NAMALWA (cell line): ENCODE data around the gene TAF4.

Source experiments
- DNase-seq: peaks from one replicate; pipeline ENCODE4 v3.0.0-alpha.2; 2015; ENCODE audit warnings: low spot score

TAF4 gene

DNA sequence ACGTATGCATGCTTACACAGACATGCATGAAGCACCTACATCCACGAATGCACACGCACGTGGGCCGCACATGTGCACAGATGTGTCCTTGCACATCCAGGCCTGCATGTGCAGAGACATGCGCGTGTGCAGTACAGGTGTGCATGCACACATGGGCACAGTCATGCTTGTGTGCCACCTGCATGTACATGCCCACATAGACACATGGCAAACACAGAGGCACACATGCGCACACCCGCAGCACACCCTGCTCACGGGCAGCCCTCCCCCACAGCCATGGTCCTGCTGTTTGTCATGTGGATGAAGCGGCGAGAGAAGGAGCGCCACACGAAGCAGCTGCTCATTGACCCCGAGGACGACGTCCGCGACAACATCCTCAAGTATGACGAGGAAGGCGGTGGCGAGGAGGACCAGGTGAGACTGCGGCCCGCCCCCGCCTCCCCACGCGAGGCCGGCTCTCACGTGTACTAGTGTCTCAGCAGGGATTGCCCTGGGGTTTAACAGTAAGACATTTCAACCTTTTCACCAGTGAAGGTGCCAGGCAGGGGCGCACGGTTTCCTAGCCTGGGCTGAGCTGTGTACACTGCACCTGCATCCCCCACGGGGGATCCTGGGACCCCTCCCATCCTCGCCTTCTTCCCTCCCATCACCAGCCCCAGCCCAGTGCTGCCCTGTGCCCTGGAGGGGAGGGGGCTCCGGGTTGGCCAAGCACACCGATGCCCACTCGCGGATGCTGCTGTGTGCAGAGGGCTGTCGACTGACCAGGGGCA, 132.8 kb downstream of the TAF4 start:
- no peak for DNase-seq

- DNase-seq: no peak
These were observed 133.5 kb downstream of the TAF4 start for GRCh38 chr20:61932199-61932592.

DNA sequence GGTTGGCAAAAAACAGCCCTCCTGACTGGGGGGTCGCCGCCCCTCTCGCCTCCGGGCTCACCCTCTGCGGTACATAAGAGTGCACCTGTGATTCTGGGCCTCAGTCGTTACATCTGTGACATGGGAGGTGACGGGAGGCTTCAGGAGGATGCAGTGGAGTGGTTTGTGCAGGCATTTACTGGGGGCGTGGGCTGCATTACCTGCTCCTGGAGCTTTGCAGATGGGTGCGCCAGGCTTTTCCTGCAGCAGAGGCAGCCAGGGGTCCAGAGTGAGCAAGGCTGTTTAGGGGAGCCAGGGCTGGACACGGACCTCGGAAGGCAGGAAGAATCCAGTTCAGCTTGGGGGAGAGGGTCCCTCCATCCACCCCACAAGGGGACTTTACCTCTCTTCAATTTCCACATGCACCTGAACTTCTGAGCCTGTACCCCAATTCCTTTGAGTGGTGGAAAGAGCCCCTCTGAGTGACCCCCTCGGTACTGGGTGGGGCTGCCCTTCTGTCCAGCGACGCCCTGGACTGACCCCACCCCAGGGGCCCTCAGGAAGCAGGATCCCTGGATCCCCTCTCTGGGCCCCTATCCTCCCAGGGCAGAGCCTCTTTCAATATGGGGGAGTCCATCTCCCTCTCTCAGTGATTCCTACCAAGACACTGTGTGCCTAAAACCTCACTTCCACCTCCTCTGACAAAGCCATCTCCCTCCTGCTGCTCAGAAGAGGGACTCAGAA, 134.0 kb downstream of the TAF4 start:
- no peak for DNase-seq

GRCh38 chr20:61930776-61931475, 134.8 kb downstream of the TAF4 start:
- no peak for DNase-seq

GRCh38 chr20:61929971-61930666, 135.6 kb downstream of the TAF4 start:
- no peak for DNase-seq

- no peak for DNase-seq
These were observed 136.1 kb downstream of the TAF4 start for GRCh38 chr20:61929561-61929960.

DNA sequence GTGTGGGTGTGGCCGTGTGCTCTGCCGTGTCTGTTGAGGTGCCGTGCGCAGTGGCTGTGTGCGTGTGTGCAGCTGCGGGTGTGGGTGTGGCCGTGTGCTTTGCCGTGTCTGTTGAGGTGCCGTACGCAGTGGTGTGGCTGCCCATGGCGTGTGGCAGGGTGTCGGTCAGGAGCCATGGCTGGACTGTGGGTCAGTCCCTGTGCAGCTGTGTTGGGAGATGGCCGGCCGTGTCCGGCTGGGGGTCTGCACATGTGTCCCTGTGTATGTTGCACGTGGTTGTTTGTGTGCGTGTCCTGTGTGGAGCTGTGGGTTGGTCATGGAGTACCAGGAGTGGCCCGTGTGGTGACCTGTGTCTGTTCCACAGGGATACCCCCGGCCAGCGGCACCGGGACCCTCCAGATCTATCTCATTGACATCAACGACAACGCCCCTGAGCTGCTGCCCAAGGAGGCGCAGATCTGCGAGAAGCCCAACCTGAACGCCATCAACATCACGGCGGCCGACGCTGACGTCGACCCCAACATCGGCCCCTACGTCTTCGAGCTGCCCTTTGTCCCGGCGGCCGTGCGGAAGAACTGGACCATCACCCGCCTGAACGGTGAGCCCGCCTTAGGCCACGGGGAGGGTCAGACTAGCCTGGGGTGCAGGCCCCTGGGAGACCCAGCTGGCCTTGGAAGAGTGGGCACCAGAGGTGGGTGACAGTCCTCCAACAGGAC, 137.7 kb downstream of the TAF4 start:
- no peak for DNase-seq

DNA sequence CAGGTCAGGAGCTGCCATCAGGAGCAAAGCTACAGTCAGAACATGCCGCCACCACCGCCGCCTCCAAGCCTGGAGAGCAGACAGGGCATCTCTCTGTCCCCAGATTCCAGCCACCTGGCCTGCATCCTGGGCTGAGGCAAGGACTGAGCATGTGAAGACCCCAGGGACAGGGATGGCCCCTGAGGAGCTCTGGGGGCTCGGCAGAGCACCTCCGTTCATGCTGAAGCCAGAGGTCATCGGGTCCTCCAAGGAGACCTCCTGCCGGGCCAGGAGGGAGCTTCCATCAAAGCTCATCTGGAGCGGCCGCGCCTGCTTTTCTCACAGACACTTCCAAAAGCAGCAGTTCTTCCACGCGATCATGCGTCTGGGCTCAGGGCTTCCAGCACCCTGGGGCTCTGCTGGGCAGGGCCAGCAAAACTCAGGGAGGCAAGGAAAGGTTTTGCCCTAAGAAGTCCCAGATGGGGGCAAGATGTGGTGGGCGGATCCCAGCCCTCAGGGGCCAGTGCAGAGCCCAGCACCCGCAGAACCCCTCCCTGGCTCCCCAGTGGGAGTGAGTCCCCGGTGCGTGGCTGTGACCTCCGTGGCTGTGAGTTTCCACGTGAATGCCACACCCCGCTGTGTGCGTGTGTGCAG, 138.4 kb downstream of the TAF4 start:
- no peak for DNase-seq

GRCh38 chr20:61926796-61927192, 138.9 kb downstream of the TAF4 start:
- DNase-seq: no peak

DNA sequence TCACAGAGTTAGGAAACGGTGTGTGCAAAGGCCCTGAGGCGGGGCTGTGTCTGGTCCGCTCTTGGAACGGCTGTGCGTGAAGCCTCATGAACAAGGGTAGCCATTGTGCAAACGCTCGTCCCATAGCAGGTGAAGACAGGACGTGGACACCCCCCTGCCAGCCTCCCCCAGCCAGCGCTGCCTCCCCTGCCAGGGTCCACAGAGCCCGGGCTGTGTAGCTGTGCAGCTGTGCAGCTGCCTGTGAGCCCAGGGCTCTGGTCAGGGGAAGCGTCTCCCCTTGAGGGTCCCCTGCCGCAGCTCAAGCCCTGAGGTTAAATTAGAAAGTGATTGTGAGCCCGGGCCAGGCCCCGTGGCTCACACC, 139.4 kb downstream of the TAF4 start:
- no peak for DNase-seq

- no peak for DNase-seq
These were observed 140.0 kb downstream of the TAF4 start for GRCh38 chr20:61925555-61926252.

DNA sequence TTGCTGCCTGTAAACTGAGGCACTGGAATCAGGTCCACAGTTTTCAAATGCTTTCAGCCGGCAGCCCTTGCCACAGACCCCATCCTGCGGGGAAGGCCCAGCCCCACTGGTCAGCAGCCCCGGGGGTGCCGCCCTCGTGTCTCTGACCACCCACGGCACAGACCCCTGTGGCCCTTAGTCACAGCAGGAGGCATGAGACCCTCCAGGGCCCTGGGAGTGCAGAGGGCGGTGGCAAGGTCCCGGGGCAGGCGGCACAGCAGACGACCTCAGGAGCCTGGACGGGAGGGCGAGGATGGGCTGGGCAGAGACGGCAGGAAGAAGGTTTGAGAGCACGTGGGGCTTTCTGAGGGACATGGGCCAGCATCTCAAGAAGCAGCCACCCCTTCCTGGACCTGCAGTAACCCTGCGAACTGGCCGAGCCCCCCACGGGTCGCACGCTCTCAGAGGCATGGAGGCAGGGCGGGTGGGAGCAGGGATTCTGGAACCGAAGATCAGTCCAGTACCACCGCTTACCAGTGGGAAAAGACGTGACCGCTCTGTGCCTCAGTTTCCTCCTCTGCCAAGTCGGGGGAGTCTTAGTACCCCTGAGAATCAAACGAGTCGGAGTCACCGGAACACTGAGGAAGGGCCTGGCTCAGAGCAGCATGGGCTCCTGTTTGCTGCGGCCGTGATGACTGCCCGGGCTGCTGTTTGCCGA, 140.7 kb downstream of the TAF4 start:
- DNase-seq: no peak
